ENCODE results near the gene SMCO2. TPM values are rescaled to one million over a fixed set of nuclear protein-coding genes. Genes with fewer than 3 reads are reported as not detected.

Gene SMCO2
- total and polyA plus RNA-seq, 2 of the 8 experiments (the other 6 are each of a cell fraction or from before 2014, with no cell fraction given), result 0.24 to 0.80 TPM

GRCh38 chr12:27399074-27399473 is 47.5 kb upstream of the SMCO2 start:
- no peak overlapping the region for H2BK120ac ChIP-seq (replicated peaks; ENCODE audit: low read depth, low read length)
- H3K79me1 ChIP-seq (ENCODE audit: low read depth, low read length), result no peaks in the 10 kb centered on the region
- no peak overlapping the region for H2BK12ac ChIP-seq (ENCODE audit: low read depth, low read length)
- no peak overlapping the region for H3K4me3 ChIP-seq (ENCODE audit: extremely low read depth in 1 of 4, insufficient read depth in 2 of 4, low read depth in 3 of 4, low read length in 4 of 4)
- no peak overlapping the region for H2BK15ac ChIP-seq (ENCODE audit: low read length)
- no peak overlapping the region for H3K14ac ChIP-seq (ENCODE audit: insufficient read length)
- H3K79me2 ChIP-seq (ENCODE audit: control insufficient read depth in 1 of 2, insufficient read depth in 2 of 2, low read length in 2 of 2), result no peaks in the 10 kb centered on the region
- no peak overlapping the region for H2BK20ac ChIP-seq (ENCODE audit: low read length)
- no peak overlapping the region for H2AK5ac ChIP-seq (ENCODE audit: low read depth, low read length)
- H3K18ac ChIP-seq (ENCODE audit: extremely low read depth, low read length), result no peak overlapping the region
- POLR2A ChIA-PET (ENCODE audit: partially characterized antibody), result interaction anchor here (0.9 to 1.0 kb wide), 2 partner anchors 52 to 247 kb away, joined by 3 read pairs; no protein-coding TSS in a partner anchor
- no peaks in the 10 kb centered on the region for H3K27me3 ChIP-seq (replicated peaks in 1 of 4; ENCODE audit: control insufficient read depth in 3 of 4, extremely low read depth in 1 of 4, insufficient read depth in 3 of 4, low read length in 3 of 4)
- H3K23ac ChIP-seq (ENCODE audit: insufficient read length), result no peak overlapping the region
- no peak overlapping the region for H4K5ac ChIP-seq (ENCODE audit: insufficient read length, low read depth, low read length)
- H3K27ac ChIP-seq (ENCODE audit: low read depth, low read length), result no peak overlapping the region
- no peak overlapping the region for H4K91ac ChIP-seq (replicated peaks; ENCODE audit: insufficient read length, low read length)
- no peak overlapping the region for H3K4ac ChIP-seq (replicated peaks; ENCODE audit: insufficient read length, low read depth, low read length)
- TF ChIP-seq MAFK (IDR thresholded peaks at IDR 0.05; ENCODE audit: low read depth, low read length) (no peak), CTCF (IDR thresholded peaks at IDR 0.05; ENCODE audit: control extremely low read depth in 1 of 3, insufficient read depth in 1 of 3, low read depth in 1 of 3, low read length in 3 of 3) (no peak), EZH2 (IDR thresholded peaks at IDR 0.05; ENCODE audit: low read depth, low read length, severe bottlenecking) (no peak)
- H4K20me1 ChIP-seq (replicated peaks in 1 of 2; ENCODE audit: control insufficient read depth in 1 of 2, insufficient read depth in 2 of 2, low read length in 2 of 2), result no peaks in the 10 kb centered on the region
- no peaks in the 10 kb centered on the region for H3K4me1 ChIP-seq (replicated peaks in 1 of 4; ENCODE audit: control insufficient read depth in 3 of 4, insufficient read depth in 4 of 4, low read length in 3 of 4)
- CTCF ChIA-PET (ENCODE audit: partially characterized antibody), result interaction anchor here (0.7 to 2.1 kb wide), 2 partner anchors 17 to 294 kb away, joined by 3 to 5 read pairs; no protein-coding TSS in a partner anchor
- H4K8ac ChIP-seq (ENCODE audit: extremely low read depth, insufficient read depth, low read length), result no peak overlapping the region
- H2BK5ac ChIP-seq (ENCODE audit: low read depth, low read length), result no peak overlapping the region
- H3K23me2 ChIP-seq (ENCODE audit: low read depth, low read length), result no peaks in the 10 kb centered on the region
- no peak overlapping the region for H3K4me2 ChIP-seq (ENCODE audit: insufficient read depth in 1 of 2, low read depth in 2 of 2, low read length in 2 of 2)
- H3K56ac ChIP-seq (replicated peaks; ENCODE audit: insufficient read length, low read depth, low read length), result no peak overlapping the region
- peaks cover 0 to 4% of the 10 kb centered on the region in 2 experiments; a peak in 3 of 4 replicates for H3K9me3 ChIP-seq (ENCODE audit: insufficient read depth in 2 of 2, low read depth in 1 of 2, low read length in 1 of 2)
- 94% methylated on average over 2 of the region's 2 CpGs; no CpG with 5 or more reads in 1 of the 2 experiments for WGBS, 2 experiments (ENCODE audit: extremely low coverage in 1 of 2, insufficient coverage in 1 of 2, insufficient read length in 1 of 2, insufficient replicate concordance in 2 of 2, low coverage in 1 of 2, low lambda C conversion rate in 2 of 2, missing lambda C conversion rate in 1 of 2)
- no peak overlapping the region for H2AFZ ChIP-seq (ENCODE audit: low read length)
- no peak for FAIRE-seq
- DNase-seq (ENCODE audit: low read depth in 1 of 2, low spot score in 2 of 2), result no peak
- no peak overlapping the region for H3K9ac ChIP-seq (replicated peaks in 1 of 4; ENCODE audit: extremely low read depth in 1 of 4, low read depth in 3 of 4, low read length in 3 of 4)
- peaks cover 0 to 17% (median 7%) of the 10 kb centered on the region in 4 experiments; a peak in 3 of 8 replicates for H3K36me3 ChIP-seq (ENCODE audit: control insufficient read depth in 2 of 4, insufficient read depth in 4 of 4, low read length in 3 of 4)

Measured in H1 (cell line).